ENCODE measurements around the gene RAB8B.

DNA sequence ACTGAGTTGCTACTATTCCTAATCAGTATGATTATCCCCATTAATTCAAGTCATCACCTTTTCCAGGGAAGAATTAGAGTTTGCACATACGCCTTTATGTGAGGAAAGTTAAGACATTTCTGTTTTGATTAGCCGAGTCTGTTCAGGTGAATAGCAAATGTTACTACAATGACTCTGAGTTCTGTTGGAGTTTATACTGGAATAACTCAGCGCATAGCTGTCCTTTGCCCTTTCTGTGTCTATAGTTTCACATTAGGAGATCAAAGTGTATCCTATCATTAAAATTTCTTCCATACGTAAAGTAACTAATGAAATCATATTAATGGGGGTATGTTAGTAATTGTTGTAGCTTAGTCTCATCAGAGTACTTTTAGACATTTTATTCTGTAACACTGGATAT, 4.9 kb downstream of the RAB8B start:
- TF ChIP-seq, protein P1, sequence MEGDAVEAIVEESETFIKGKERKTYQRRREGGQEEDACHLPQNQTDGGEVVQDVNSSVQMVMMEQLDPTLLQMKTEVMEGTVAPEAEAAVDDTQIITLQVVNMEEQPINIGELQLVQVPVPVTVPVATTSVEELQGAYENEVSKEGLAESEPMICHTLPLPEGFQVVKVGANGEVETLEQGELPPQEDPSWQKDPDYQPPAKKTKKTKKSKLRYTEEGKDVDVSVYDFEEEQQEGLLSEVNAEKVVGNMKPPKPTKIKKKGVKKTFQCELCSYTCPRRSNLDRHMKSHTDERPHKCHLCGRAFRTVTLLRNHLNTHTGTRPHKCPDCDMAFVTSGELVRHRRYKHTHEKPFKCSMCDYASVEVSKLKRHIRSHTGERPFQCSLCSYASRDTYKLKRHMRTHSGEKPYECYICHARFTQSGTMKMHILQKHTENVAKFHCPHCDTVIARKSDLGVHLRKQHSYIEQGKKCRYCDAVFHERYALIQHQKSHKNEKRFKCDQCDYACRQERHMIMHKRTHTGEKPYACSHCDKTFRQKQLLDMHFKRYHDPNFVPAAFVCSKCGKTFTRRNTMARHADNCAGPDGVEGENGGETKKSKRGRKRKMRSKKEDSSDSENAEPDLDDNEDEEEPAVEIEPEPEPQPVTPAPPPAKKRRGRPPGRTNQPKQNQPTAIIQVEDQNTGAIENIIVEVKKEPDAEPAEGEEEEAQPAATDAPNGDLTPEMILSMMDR (IDR thresholded peaks at IDR 0.05; ENCODE audit: insufficient read depth, low read length, poor library complexity, severe bottlenecking) = no peak
- no peak for TF ChIP-seq EZH2phosphoT487 (conservative IDR thresholded peaks at IDR 0.05; ENCODE audit: low read length)
